ENCODE results near the gene C1QA. TPM values are rescaled to one million over a fixed set of nuclear protein-coding genes. Genes with fewer than 3 reads are reported as not detected.

Gene C1QA
- total RNA-seq, 4 donors from 2014 or later: 11.7 to 49.4 (median 28.1) TPM

DNA sequence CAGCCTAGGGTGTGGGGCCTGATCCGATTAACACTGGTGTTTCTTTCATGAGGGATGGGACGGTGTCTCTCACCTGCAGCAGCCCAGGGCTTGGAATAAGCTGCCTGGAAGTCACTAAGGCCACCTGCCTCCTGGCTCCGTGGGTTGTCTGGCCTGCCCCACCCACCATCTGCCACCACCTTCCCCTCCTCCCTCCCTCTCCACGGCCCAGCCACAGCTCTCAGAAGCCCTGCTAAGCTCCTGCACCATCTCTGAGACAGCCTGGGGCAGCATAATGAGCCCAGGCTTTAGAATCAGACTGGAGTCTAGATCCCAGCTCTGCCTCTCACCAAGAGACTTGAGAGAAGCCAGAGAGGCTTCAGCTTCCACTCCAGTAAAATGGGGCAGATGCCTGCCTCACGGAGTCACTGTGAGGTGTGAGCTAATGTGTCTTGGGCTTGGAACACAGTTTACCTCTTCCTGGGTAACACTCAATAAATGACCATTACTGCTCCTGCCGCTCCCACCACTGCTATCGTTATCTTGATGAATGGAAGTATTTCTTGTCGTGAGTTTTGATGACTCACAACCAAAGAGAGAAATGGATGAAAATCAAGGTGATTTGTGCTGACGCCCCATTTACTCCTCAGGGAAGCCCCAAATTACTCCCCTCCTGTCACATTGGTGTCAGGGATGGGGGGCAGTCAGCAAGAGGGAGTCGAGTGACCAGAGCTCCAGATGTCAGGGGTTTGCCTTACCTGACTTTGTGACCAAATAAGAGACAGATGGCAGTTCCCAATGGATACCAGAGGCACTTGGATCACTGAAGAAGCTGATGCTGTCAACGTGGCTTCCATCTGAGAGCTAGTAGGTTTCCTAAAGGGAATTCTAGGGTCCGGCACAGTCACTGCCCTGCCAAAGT, 23.5 kb upstream of the C1QA start:
- TF ChIP-seq CTCF (IDR thresholded peaks at IDR 0.05): no peak
- no peak for TF ChIP-seq POLR2A (IDR thresholded peaks at IDR 0.05)
- no peak overlapping the region for H3K4me3 ChIP-seq (ENCODE audit: low read depth, poor library complexity, severe bottlenecking)
- WGBS, 2 donors: 44 to 45% methylated on average over 12 of the region's 12 CpGs
- DNase-seq (ENCODE audit: low spot score in 2 of 2): no peak
- intact Hi-C loops (cut with DNase I; ENCODE audit: low total_unique reads): no loop called here

DNA sequence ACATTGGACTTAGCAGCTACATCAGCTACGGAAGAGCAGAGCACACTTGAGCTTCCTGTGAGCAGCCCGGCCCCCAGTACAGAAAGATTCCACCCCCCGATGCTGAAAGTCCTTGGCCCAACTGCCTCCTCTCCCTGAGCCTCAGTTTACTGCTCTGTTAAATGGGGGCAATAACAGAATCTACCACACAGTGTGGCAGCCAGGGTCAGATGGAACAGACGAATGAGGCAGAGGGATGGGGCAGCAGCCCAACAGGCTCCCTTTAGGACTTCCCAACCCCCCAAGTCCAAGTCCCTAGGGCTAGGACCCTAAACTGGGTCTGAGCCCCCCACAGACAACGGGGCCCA, 22.9 kb upstream of the C1QA start:
- no peak for TF ChIP-seq CTCF (IDR thresholded peaks at IDR 0.05)
- no peak for TF ChIP-seq POLR2A (IDR thresholded peaks at IDR 0.05)
- DNase-seq (ENCODE audit: low spot score in 2 of 2): no peak
- WGBS, 2 donors: 56 to 73% methylated on average over 5 of the region's 5 CpGs
- intact Hi-C loops (cut with DNase I; ENCODE audit: low total_unique reads): no loop called here
- no peak overlapping the region for H3K4me3 ChIP-seq (ENCODE audit: low read depth, poor library complexity, severe bottlenecking)

GRCh38 chr1:22613951-22614350, 22.5 kb upstream of the C1QA start:
- WGBS, 2 donors: 48 to 57% methylated on average over 5 to 12 of the region's 12 CpGs
- H3K4me3 ChIP-seq (ENCODE audit: low read depth, poor library complexity, severe bottlenecking): no peak overlapping the region
- TF ChIP-seq POLR2A (IDR thresholded peaks at IDR 0.05) (no peak), CTCF (IDR thresholded peaks at IDR 0.05) (no peak)
- DNase-seq (ENCODE audit: low spot score in 2 of 2): no peak
- intact Hi-C loops (cut with DNase I; ENCODE audit: low total_unique reads): no loop called here

DNA sequence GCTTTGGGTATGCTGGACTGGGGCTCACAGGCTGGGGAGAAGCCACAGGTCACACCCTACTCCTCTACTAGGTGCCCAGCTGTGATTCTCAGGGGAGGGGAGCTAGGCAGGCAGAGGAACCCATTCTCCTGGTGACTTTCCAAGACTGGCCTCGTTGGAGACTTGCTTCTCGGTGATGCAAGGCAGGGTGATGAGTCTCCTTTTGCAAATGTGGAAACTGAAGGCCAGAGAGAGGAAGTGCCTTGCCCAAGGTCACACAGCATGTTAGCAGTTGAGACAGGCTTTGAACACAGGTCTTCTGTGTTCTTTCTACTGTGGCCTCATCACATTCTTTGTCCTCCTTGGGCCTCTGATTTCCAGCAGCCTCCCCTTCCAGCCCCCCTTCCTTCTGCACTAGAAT, 20.5 kb upstream of the C1QA start:
- intact Hi-C loops (cut with DNase I; ENCODE audit: low total_unique reads): no loop called here
- no peak for TF ChIP-seq POLR2A (IDR thresholded peaks at IDR 0.05)
- no peak for TF ChIP-seq CTCF (IDR thresholded peaks at IDR 0.05)
- 67 to 70% methylated on average over 2 of the region's 2 CpGs for WGBS, 2 donors
- DNase-seq (ENCODE audit: low spot score in 2 of 2): no peak
- no peak overlapping the region for H3K4me3 ChIP-seq (ENCODE audit: low read depth, poor library complexity, severe bottlenecking)

- intact Hi-C loops (cut with DNase I; ENCODE audit: low total_unique reads): no loop called here
- WGBS, 2 donors: 41 to 68% methylated on average over 5 to 8 of the region's 11 CpGs
- DNase-seq (ENCODE audit: low spot score in 2 of 2): no peak
- no peak for TF ChIP-seq POLR2A (IDR thresholded peaks at IDR 0.05)
- TF ChIP-seq CTCF (IDR thresholded peaks at IDR 0.05): no peak
- no peak overlapping the region for H3K4me3 ChIP-seq (ENCODE audit: low read depth, poor library complexity, severe bottlenecking)
These were observed 19.9 kb upstream of the C1QA start for GRCh38 chr1:22616571-22616970.

- intact Hi-C loops (cut with DNase I; ENCODE audit: low total_unique reads): no loop called here
- H3K4me3 ChIP-seq (ENCODE audit: low read depth, poor library complexity, severe bottlenecking): no peak overlapping the region
- DNase-seq (ENCODE audit: low spot score in 2 of 2): no peak
- WGBS, 2 donors: 30% methylated on average over 13 to 16 of the region's 16 CpGs
- TF ChIP-seq POLR2A (IDR thresholded peaks at IDR 0.05): no peak
- TF ChIP-seq CTCF (IDR thresholded peaks at IDR 0.05): no peak
These were observed 18.4 kb upstream of the C1QA start for GRCh38 chr1:22618056-22618455.
